Endodermal cell (in vitro differentiated cells): Measurements from ENCODE around the gene C1D. TPM values are rescaled to one million over a fixed set of nuclear protein-coding genes. Genes with fewer than 3 reads are reported as not detected.

Source experiments
- DNase-seq: peaks from one replicate; pipeline ENCODE4 v3.0.0-alpha.2; 2017
- H3K27ac ChIP-seq: 2 replicates; pipeline ENCODE4 v1.5.1; 2013; ENCODE audit warnings: mild to moderate bottlenecking, low read depth, low read length, moderate library complexity
- H3K27me3 ChIP-seq: 2 replicates; pipeline ENCODE4 v1.6.1; 2013; ENCODE audit warnings: mild to moderate bottlenecking, low read length, moderate library complexity; ENCODE audit not compliant: insufficient read depth, control insufficient read depth, poor library complexity, severe bottlenecking
- H3K36me3 ChIP-seq: 2 replicates; pipeline ENCODE4 v1.7.0; 2013; ENCODE audit warnings: mild to moderate bottlenecking, low read length, moderate library complexity; ENCODE audit not compliant: control insufficient read depth, insufficient read depth
- H3K4me1 ChIP-seq: one replicate; pipeline ENCODE4 v1.7.0; 2013; ENCODE audit warnings: low read length; ENCODE audit not compliant: control insufficient read depth, insufficient read depth
- H3K4me3 ChIP-seq: 2 replicates; pipeline ENCODE4 v1.5.1; 2013; ENCODE audit warnings: mild to moderate bottlenecking, low read length, moderate library complexity
- H3K9ac ChIP-seq: 2 replicates; pipeline ENCODE4 v1.6.1; 2013; ENCODE audit warnings: mild to moderate bottlenecking, low read length, moderate library complexity; ENCODE audit not compliant: poor library complexity, severe bottlenecking; ENCODE audit errors: extremely low read depth
- H3K9me3 ChIP-seq: 2 replicates; pipeline ENCODE4 v1.6.1; 2013; ENCODE audit warnings: mild to moderate bottlenecking, low read length, moderate library complexity; ENCODE audit not compliant: control insufficient read depth
- H3K27ac Mint-ChIP-seq: 2 replicates; pipeline ENCODE4 v1.8.0; 2020; ENCODE audit warnings: mixed read lengths
- H3K27me3 Mint-ChIP-seq: 2 replicates; pipeline ENCODE4 v1.8.0; 2021; ENCODE audit warnings: mild to moderate bottlenecking, mixed read lengths; ENCODE audit not compliant: insufficient read depth
- H3K36me3 Mint-ChIP-seq: 2 replicates; pipeline ENCODE4 v1.8.0; 2020; ENCODE audit warnings: low read depth, mixed read lengths
- H3K4me1 Mint-ChIP-seq: 2 replicates; pipeline ENCODE4 v1.8.0; 2020; ENCODE audit warnings: mixed read lengths
- H3K4me3 Mint-ChIP-seq: 2 replicates; pipeline ENCODE4 v1.8.0; 2020; ENCODE audit warnings: mild to moderate bottlenecking, moderate library complexity, mixed read lengths
- H3K9me3 Mint-ChIP-seq: 2 replicates; pipeline ENCODE4 v1.8.0; 2020; ENCODE audit warnings: mild to moderate bottlenecking, mixed read lengths
- WGBS, 2 experiments: methylation state at CpG; one replicate each; pipeline versions ENCODE4 v1.1.5 to v1.1.7; 2013; ENCODE audit warnings: missing lambda C conversion rate in 2 of 2, mixed read lengths in 1 of 2; ENCODE audit not compliant: insufficient coverage in 1 of 2, insufficient read length in 1 of 2; 5-methylcytosine and 5-hydroxymethylcytosine counted together
- total RNA-seq, 2 donors: library from RNA; stranded (reverse); fragmentation: NEBNext Ultra II Directional in 1 of 2; extraction: Animal tissue kit (Norgen Biotek cat#: 25700) in 1 of 2; gene quantifications; 2 replicates in 1 of 2; 3 replicates in 1 of 2; pipeline ENCODE4 v1.2.1, GENCODE V29; 2021
- TF ChIP-seq, protein P1 (sequence below): fragments of 200-600 bp; sonication (generic); conservative IDR thresholded peaks from 2 replicates; pipeline ENCODE4 v1.5.0; 2021; ENCODE audit warnings: antibody characterized with exemption, mild to moderate bottlenecking

C1D gene
- total RNA-seq, 2 donors from 2014 or later = 20.7 to 25.4 TPM

DNA sequence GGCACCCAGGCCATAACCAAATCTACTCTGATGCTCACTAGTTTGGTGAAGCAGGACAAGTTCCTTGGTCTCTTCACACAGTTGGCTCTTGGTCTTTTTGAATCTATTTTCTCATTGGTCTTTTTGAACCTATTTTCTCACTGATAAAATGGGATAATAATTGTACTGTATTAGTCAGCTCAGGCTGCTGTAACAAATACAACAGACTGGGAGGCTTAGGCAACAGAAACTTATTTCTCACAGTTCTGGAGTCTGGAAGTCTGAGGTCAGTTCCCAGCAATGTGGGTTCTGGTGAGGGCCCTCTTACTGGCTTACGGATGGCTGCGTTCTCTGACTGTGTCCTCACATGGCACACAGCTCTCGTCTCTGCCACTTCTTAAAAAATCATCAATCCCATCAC is 63.5 kb downstream of the C1D start:
- peaks cover 5% of the 10 kb centered on the region for H3K9me3 ChIP-seq
- no peak overlapping the region for H3K4me3 ChIP-seq
- H3K27ac ChIP-seq = no peak overlapping the region
- Mint-ChIP-seq H3K4me1 (no peaks in the 10 kb centered on the region), H3K36me3 (no peaks in the 10 kb centered on the region), H3K4me3 (no peak overlapping the region), H3K27me3 (peaks cover 14% of the 10 kb centered on the region), H3K9me3 (peaks cover 4% of the 10 kb centered on the region), H3K27ac (no peak overlapping the region)
- H3K4me1 ChIP-seq = no peaks in the 10 kb centered on the region
- H3K27me3 ChIP-seq = no peaks in the 10 kb centered on the region
- 93% methylated on average over 3 of the region's 3 CpGs; no CpG with 5 or more reads in 1 of the 2 experiments for WGBS, 2 experiments
- no peak for DNase-seq
- no peak overlapping the region for H3K9ac ChIP-seq
- no peaks in the 10 kb centered on the region for H3K36me3 ChIP-seq
- TF ChIP-seq, protein P1, sequence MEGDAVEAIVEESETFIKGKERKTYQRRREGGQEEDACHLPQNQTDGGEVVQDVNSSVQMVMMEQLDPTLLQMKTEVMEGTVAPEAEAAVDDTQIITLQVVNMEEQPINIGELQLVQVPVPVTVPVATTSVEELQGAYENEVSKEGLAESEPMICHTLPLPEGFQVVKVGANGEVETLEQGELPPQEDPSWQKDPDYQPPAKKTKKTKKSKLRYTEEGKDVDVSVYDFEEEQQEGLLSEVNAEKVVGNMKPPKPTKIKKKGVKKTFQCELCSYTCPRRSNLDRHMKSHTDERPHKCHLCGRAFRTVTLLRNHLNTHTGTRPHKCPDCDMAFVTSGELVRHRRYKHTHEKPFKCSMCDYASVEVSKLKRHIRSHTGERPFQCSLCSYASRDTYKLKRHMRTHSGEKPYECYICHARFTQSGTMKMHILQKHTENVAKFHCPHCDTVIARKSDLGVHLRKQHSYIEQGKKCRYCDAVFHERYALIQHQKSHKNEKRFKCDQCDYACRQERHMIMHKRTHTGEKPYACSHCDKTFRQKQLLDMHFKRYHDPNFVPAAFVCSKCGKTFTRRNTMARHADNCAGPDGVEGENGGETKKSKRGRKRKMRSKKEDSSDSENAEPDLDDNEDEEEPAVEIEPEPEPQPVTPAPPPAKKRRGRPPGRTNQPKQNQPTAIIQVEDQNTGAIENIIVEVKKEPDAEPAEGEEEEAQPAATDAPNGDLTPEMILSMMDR = no peak

DNA sequence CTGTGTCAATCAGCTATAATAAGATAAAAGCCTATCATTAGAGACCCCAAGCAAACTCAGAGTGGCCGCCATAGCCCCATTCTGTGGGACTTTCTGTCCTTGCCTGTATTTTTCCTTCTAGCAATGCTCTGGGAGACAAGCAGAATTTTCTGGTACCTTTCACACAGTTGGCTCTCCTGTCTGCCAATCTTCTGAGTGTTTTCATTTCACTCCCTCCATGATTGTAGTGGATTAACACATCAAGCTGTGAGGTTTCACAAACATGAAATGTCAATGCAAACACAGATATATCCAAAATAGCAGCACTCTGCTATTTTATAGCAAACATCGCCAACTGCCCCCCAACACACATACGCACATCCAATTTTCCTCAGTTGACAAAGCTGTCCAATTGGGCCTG is 64.9 kb downstream of the C1D start:
- H3K27me3 ChIP-seq = no peaks in the 10 kb centered on the region
- WGBS, 2 experiments = 94 to 100% methylated on average over 2 to 3 of the region's 3 CpGs

GRCh38 chr2:67997528-67997900 is 65.3 kb downstream of the C1D start:
- H3K27ac Mint-ChIP-seq = no peak overlapping the region
- H3K4me1 Mint-ChIP-seq = no peaks in the 10 kb centered on the region
- Histone ChIP-seq H3K36me3 (no peaks in the 10 kb centered on the region), H3K4me3 (no peak overlapping the region), H3K4me1 (no peaks in the 10 kb centered on the region), H3K9me3 (peaks cover 10% of the 10 kb centered on the region), H3K27me3 (no peaks in the 10 kb centered on the region), H3K27ac (no peak overlapping the region), H3K9ac (no peak overlapping the region)
- TF ChIP-seq, protein P1 = no peak
- DNase-seq = no peak
- H3K27me3 Mint-ChIP-seq = peaks cover 3% of the 10 kb centered on the region
- H3K36me3 Mint-ChIP-seq = no peaks in the 10 kb centered on the region
- 67 to 75% methylated on average over 1 to 3 of the region's 3 CpGs for WGBS, 2 experiments
- peaks cover 5% of the 10 kb centered on the region for H3K9me3 Mint-ChIP-seq
- no peak overlapping the region for H3K4me3 Mint-ChIP-seq

More for the DNA sequence above, 64.9 kb downstream of the C1D start:
- H3K36me3 Mint-ChIP-seq = no peaks in the 10 kb centered on the region
- H3K4me3 Mint-ChIP-seq = no peak overlapping the region
- Histone ChIP-seq H3K36me3 (no peaks in the 10 kb centered on the region), H3K4me1 (no peaks in the 10 kb centered on the region), H3K9me3 (peaks cover 10% of the 10 kb centered on the region), H3K9ac (no peak overlapping the region), H3K27ac (no peak overlapping the region), H3K4me3 (no peak overlapping the region)
- DNase-seq = no peak
- no peaks in the 10 kb centered on the region for H3K4me1 Mint-ChIP-seq
- peaks cover 5% of the 10 kb centered on the region for H3K9me3 Mint-ChIP-seq
- H3K27me3 Mint-ChIP-seq = peaks cover 3% of the 10 kb centered on the region
- H3K27ac Mint-ChIP-seq = no peak overlapping the region
- TF ChIP-seq, protein P1 = no peak
